ENCODE measurements around the gene OR56A3.

The OR56A3 gene

GRCh38 chr11:5983443-5983842 lies 41.4 kb downstream of the OR56A3 start:
- DNase-seq = no peak

- no peak for DNase-seq
These were observed 44.8 kb downstream of the OR56A3 start, which contains the start of gene OR52L1 for GRCh38 chr11:5986885-5987284. OR52L1 (minus strand) TSS chr11:5986985; CDS start chr11:5986930, 55 bp downstream.

GRCh38 chr11:5989203-5989602 lies 47.2 kb downstream of the OR56A3 start:
- DNase-seq = no peak

- no peak for DNase-seq
These were observed 50.1 kb downstream of the OR56A3 start for GRCh38 chr11:5992150-5992549.

GRCh38 chr11:5992604-5993251 lies 50.7 kb downstream of the OR56A3 start:
- no peak for DNase-seq

- DNase-seq = no peak
These were observed 52.7 kb downstream of the OR56A3 start for GRCh38 chr11:5994791-5995190.

All from activated CD4-positive, alpha-beta T cell treated with anti-CD3 and anti-CD28 coated beads for 1 hour (primary cell).